Measurements from ENCODE around the gene FN1.

Gene FN1

GRCh38 chr2:215435870-215436704 lies at the start of gene FN1:
Gene FN1 (minus strand): TSS chr2:215436068. CDS start chr2:215435802, 266 bp downstream.
- DNase-seq: peak in 47 of 51 donors; percentile 10 to 83 (median 61)

GRCh38 chr2:215485032-215485431 lies 49.2 kb upstream of the FN1 start:
- DNase-seq: no peak

- no peak for DNase-seq
Measured at GRCh38 chr2:215484570-215484969, 48.7 kb upstream of the FN1 start.

GRCh38 chr2:215483431-215483830 lies 47.6 kb upstream of the FN1 start:
- no peak for DNase-seq

GRCh38 chr2:215479536-215480240 lies 43.8 kb upstream of the FN1 start:
- DNase-seq: no peak

GRCh38 chr2:215479121-215479520 lies 43.3 kb upstream of the FN1 start:
- no peak for DNase-seq

- no peak for DNase-seq
Measured at GRCh38 chr2:215476424-215476823, 40.6 kb upstream of the FN1 start.

GRCh38 chr2:215466097-215466909 lies 30.4 kb upstream of the FN1 start:
- no peak for DNase-seq

- DNase-seq: no peak
Measured at GRCh38 chr2:215465256-215465655, 29.4 kb upstream of the FN1 start.

GRCh38 chr2:215461836-215462532 lies 26.1 kb upstream of the FN1 start:
- no peak for DNase-seq

- DNase-seq: no peak
Measured at GRCh38 chr2:215460682-215461382, 25.0 kb upstream of the FN1 start.

GRCh38 chr2:215455958-215456357 lies 20.1 kb upstream of the FN1 start:
- no peak for DNase-seq

GRCh38 chr2:215454519-215455246 lies 18.8 kb upstream of the FN1 start:
- DNase-seq: peak in 1 of 51 donors; percentile 16

GRCh38 chr2:215452725-215453124 lies 16.9 kb upstream of the FN1 start:
- DNase-seq: no peak

GRCh38 chr2:215451012-215451756 lies 15.3 kb upstream of the FN1 start:
- DNase-seq: no peak

- no peak for DNase-seq
Measured at GRCh38 chr2:215450188-215451011, 14.5 kb upstream of the FN1 start.

- no peak for DNase-seq
Measured at GRCh38 chr2:215447673-215448081, 11.8 kb upstream of the FN1 start.

- no peak for DNase-seq
Measured at GRCh38 chr2:215447056-215447455, 11.2 kb upstream of the FN1 start.

Data from hypothalamus (tissue), 51 donors.